BJ (cell line): ENCODE results near the gene FBXO3. TPM values are rescaled to one million over a fixed set of nuclear protein-coding genes. Genes with fewer than 3 reads are reported as not detected.
"Not testable (repeated sequence)": the region's sequence is repeated elsewhere in the genome, so short reads cannot be mapped to it uniquely, and the experiment has no call there.

Source experiments
- CTCF ChIA-PET: fragments of 350-600 bp; formaldehyde crosslinking; extraction: SDS; loops from one replicate; lab custom pipeline; 2021; ENCODE audit warnings: antibody characterized with exemption, inconsistent platforms; lab: Yijun Ruan, JAX
- POLR2A ChIA-PET: fragments of 300-600 bp; sonication (Branson Sonifier 250); formaldehyde crosslinking; extraction: SDS; loops from one replicate; lab custom pipeline; 2021; ENCODE audit warnings: antibody characterized with exemption; lab: Charles Lee
- DNase-seq: peaks from one replicate; pipeline ENCODE4 v3.0.0-alpha.2; 2011; ENCODE audit warnings: low read depth
- H3K27me3 ChIP-seq: 2 replicates; pipeline ENCODE4 v1.6.0; 2011; ENCODE audit warnings: low read length; ENCODE audit not compliant: control insufficient read depth, insufficient read depth
- H3K36me3 ChIP-seq: 2 replicates; pipeline ENCODE4 v1.5.1; 2011; ENCODE audit warnings: low read length; ENCODE audit not compliant: control insufficient read depth, insufficient read depth
- H3K4me3 ChIP-seq: 2 replicates; pipeline ENCODE4 v1.5.1; 2011; ENCODE audit warnings: low read depth, mild to moderate bottlenecking, control low read depth, low read length
- polyA plus RNA-seq: library from polyadenylated mRNA; depleted of rRNA; stranded (reverse); fragments of >200 nt; gene quantifications from 2 replicates; pipeline ENCODE4 v1.2.3, GENCODE V29; 2011
- TF ChIP-seq, protein P1 (sequence below): IDR thresholded peaks from 2 replicates; pipeline ENCODE4 v1.5.1; 2011; ENCODE audit warnings: low read depth, mild to moderate bottlenecking, control low read depth, inconsistent platforms, low read length, moderate library complexity; ENCODE audit not compliant: insufficient read depth

Gene FBXO3
- polyA plus RNA-seq, 1 experiment, result 22.8 TPM

DNA sequence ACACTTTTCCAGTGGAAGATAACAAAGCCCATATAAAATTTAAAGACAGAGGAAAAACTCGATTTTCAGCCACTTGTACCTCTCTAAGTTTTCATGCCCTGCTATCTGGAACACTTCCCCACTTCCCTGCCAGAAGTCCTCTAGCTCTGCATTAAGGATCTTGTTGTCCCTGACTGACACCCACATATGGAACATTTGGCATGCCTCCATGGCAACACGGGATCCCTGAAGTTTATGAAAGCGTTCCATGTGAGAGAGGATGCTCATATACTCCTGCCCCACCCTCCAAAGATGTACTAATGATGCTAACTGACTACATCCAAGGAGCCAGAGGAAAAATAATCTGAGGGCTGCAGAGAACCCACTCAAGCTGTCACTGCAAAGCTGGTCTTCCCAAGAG lies 64.9 kb downstream of the FBXO3 start:
- ChIA-PET CTCF (no interaction called here), POLR2A (no interaction called here)
- H3K27me3 ChIP-seq, result no peaks in the 10 kb centered on the region
- TF ChIP-seq, protein P1, sequence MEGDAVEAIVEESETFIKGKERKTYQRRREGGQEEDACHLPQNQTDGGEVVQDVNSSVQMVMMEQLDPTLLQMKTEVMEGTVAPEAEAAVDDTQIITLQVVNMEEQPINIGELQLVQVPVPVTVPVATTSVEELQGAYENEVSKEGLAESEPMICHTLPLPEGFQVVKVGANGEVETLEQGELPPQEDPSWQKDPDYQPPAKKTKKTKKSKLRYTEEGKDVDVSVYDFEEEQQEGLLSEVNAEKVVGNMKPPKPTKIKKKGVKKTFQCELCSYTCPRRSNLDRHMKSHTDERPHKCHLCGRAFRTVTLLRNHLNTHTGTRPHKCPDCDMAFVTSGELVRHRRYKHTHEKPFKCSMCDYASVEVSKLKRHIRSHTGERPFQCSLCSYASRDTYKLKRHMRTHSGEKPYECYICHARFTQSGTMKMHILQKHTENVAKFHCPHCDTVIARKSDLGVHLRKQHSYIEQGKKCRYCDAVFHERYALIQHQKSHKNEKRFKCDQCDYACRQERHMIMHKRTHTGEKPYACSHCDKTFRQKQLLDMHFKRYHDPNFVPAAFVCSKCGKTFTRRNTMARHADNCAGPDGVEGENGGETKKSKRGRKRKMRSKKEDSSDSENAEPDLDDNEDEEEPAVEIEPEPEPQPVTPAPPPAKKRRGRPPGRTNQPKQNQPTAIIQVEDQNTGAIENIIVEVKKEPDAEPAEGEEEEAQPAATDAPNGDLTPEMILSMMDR, result no peak
- H3K4me3 ChIP-seq, result no peak overlapping the region
- DNase-seq, result no peak
- peaks cover 10% of the 10 kb centered on the region for H3K36me3 ChIP-seq

- TF ChIP-seq, protein P1, result no peak
- ChIA-PET POLR2A (no interaction called here), CTCF (no interaction called here)
- H3K4me3 ChIP-seq, result no peak overlapping the region
- DNase-seq, result no peak
- peaks cover 10% of the 10 kb centered on the region for H3K36me3 ChIP-seq
- H3K27me3 ChIP-seq, result no peaks in the 10 kb centered on the region
These were observed 65.3 kb downstream of the FBXO3 start for GRCh38 chr11:33708985-33709384.

GRCh38 chr11:33707831-33708230 lies 66.5 kb downstream of the FBXO3 start:
- DNase-seq, H3K4me3 ChIP-seq, H3K27me3 ChIP-seq, POLR2A ChIA-PET: not testable (repeated sequence)
- CTCF ChIA-PET, result interaction anchor here (0.6 to 1.4 kb wide), 2 partner anchors 8 to 120 kb away, joined by 3 to 5 read pairs; no protein-coding TSS in a partner anchor
- peaks cover 10% of the 10 kb centered on the region for H3K36me3 ChIP-seq

DNA sequence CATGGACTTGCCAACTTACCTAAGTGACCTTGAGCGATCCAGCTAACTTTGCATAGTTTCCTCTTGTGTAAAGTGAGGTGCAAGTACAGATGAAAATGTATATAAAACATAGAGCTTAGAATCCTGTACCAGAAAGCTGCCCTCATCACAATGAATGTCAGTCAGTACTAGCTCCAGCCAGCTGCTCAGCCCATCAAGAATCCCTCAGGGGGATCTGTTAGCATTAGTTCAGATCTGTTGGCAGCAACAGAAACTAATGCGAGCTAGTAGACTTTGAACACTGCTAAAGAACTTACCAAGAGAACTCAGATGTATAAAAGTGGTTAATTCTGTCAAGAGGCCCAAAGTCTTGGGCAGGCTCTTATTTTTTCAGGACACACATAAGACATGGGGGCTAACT lies 67.4 kb downstream of the FBXO3 start:
- no peaks in the 10 kb centered on the region for H3K27me3 ChIP-seq
- H3K36me3 ChIP-seq, result peaks cover 9% of the 10 kb centered on the region
- TF ChIP-seq, protein P1, result no peak
- no peak overlapping the region for H3K4me3 ChIP-seq
- ChIA-PET POLR2A (no interaction called here), CTCF (interaction anchor here (0.7 to 1.4 kb wide), 2 partner anchors 9 to 17 kb away, joined by 3 to 5 read pairs; no protein-coding TSS in a partner anchor)
- no peak for DNase-seq

DNA sequence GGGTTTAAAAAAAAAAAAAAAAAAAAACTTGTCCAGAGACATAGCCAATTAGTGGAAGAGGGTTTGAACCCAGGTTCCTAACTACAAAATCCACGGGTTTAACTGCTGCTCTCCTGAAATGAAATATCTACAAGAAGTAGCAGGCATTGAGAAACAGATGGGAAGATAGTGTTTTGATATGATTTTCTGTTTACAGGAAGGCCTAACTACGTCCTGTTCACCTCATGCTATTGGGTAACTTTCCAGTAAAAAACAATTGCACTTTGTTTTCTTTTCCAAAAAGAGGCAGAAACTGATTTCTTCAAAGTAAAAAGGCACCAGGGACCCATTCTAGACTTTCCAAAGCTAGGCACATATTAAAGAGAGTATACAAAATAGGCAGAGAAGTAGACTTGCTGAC lies 67.8 kb downstream of the FBXO3 start:
- peaks cover 9% of the 10 kb centered on the region for H3K36me3 ChIP-seq
- POLR2A ChIA-PET, result no interaction called here

More for the DNA sequence above, 67.8 kb downstream of the FBXO3 start:
- no peaks in the 10 kb centered on the region for H3K27me3 ChIP-seq
- no peak for DNase-seq
- no peak overlapping the region for H3K4me3 ChIP-seq
- CTCF ChIA-PET, result interaction anchor here (0.7 to 1.4 kb wide), 3 partner anchors 10 to 31 kb away, joined by 3 to 5 read pairs (median 3); no protein-coding TSS in a partner anchor
- TF ChIP-seq, protein P1, result no peak
